Measurements from ENCODE around the gene TPGS1. TPM values are rescaled to one million over a fixed set of nuclear protein-coding genes. Genes with fewer than 3 reads are reported as not detected.

The TPGS1 gene
- total and polyA plus RNA-seq, 12 donors = 7.1 to 22.2 (median 10.2) TPM

DNA sequence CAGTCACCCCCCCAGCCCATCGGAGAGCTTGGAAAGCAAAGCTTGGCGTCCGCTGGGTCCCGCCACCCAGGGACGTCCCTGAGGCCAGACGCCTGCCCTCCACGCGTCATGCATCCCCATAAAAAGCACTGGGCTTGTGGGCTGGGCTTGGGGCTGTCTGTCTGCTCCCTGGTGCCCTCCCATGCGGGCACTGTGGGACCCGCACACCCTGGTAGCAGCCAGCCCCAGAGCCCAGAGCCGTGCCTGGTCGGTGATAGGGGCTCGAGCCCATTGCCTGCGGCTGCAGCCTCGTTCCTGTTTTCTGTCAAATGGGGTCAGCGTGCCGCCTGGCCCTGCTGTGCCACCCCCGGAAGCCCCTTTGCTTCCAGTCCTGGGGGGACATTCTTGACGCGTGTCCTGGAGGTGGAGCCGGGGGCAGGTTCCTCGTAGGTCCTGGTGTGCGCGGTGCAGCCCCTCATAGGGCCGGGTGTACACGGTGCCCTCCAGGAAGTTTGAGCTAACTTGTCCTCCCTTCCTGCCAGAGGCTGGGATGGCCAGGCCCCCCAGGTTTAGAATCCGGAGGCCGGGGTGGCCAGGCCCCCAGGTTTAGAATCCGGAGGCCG lies 32.2 kb downstream of the TPGS1 start:
- Histone ChIP-seq H3K27ac (no peak overlapping the region), H3K4me1 (peaks cover 6 to 46% (median 25%) of the 10 kb centered on the region in 9 donors), H3K4me3 (no peak overlapping the region), H3K36me3 (peaks cover 0 to 75% (median 58%) of the 10 kb centered on the region in 9 donors), H3K27me3 (no peaks in the 10 kb centered on the region), H3K9me3 (no peaks in the 10 kb centered on the region)
- no peak for DNase-seq
- peak in 3 of 8 donors; percentile 47 to 60 (median 52) for ATAC-seq
- TF ChIP-seq, protein P1, sequence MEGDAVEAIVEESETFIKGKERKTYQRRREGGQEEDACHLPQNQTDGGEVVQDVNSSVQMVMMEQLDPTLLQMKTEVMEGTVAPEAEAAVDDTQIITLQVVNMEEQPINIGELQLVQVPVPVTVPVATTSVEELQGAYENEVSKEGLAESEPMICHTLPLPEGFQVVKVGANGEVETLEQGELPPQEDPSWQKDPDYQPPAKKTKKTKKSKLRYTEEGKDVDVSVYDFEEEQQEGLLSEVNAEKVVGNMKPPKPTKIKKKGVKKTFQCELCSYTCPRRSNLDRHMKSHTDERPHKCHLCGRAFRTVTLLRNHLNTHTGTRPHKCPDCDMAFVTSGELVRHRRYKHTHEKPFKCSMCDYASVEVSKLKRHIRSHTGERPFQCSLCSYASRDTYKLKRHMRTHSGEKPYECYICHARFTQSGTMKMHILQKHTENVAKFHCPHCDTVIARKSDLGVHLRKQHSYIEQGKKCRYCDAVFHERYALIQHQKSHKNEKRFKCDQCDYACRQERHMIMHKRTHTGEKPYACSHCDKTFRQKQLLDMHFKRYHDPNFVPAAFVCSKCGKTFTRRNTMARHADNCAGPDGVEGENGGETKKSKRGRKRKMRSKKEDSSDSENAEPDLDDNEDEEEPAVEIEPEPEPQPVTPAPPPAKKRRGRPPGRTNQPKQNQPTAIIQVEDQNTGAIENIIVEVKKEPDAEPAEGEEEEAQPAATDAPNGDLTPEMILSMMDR (IDR thresholded peaks at IDR 0.05) = no peak
- intact Hi-C loops (cut with DNase I) = loop anchor here in 1 of 10 donors (10.0 kb wide), 1 partner anchor 95 kb away; the partner anchor contains the start of genes FGF22 and POLRMT
- 88 to 90% methylated on average over 30 of the region's 30 CpGs for WGBS, 2 donors

GRCh38 chr19:540867-541637 lies 33.8 kb downstream of the TPGS1 start:
- DNase-seq = no peak
- Histone ChIP-seq H3K4me3 (no peak overlapping the region), H3K36me3 (peaks cover 0 to 65% (median 52%) of the 10 kb centered on the region in 9 donors), H3K27ac (no peak overlapping the region), H3K9me3 (no peaks in the 10 kb centered on the region), H3K4me1 (peaks cover 0 to 32% (median 12%) of the 10 kb centered on the region in 9 donors), H3K27me3 (no peaks in the 10 kb centered on the region)
- TF ChIP-seq, protein P1 (IDR thresholded peaks at IDR 0.05) = no peak
- WGBS, 2 donors = 89% methylated on average over 51 of the region's 51 CpGs
- ATAC-seq = no peak
- intact Hi-C loops (cut with DNase I) = no loop called here

- Histone ChIP-seq H3K4me1 (peaks cover 0 to 32% (median 12%) of the 10 kb centered on the region in 9 donors), H3K36me3 (peaks cover 0 to 58% (median 45%) of the 10 kb centered on the region in 9 donors), H3K27ac (no peak overlapping the region), H3K9me3 (no peaks in the 10 kb centered on the region), H3K4me3 (no peak overlapping the region), H3K27me3 (no peaks in the 10 kb centered on the region)
- intact Hi-C loops (cut with DNase I) = no loop called here
- TF ChIP-seq, protein P1 (IDR thresholded peaks at IDR 0.05) = no peak
- WGBS, 2 donors = 90 to 91% methylated on average over 26 of the region's 26 CpGs
- no peak for DNase-seq
- ATAC-seq = peak in 2 of 8 donors; percentile 2 to 10
Observed at GRCh38 chr19:541699-542098, 34.4 kb downstream of the TPGS1 start.

DNA sequence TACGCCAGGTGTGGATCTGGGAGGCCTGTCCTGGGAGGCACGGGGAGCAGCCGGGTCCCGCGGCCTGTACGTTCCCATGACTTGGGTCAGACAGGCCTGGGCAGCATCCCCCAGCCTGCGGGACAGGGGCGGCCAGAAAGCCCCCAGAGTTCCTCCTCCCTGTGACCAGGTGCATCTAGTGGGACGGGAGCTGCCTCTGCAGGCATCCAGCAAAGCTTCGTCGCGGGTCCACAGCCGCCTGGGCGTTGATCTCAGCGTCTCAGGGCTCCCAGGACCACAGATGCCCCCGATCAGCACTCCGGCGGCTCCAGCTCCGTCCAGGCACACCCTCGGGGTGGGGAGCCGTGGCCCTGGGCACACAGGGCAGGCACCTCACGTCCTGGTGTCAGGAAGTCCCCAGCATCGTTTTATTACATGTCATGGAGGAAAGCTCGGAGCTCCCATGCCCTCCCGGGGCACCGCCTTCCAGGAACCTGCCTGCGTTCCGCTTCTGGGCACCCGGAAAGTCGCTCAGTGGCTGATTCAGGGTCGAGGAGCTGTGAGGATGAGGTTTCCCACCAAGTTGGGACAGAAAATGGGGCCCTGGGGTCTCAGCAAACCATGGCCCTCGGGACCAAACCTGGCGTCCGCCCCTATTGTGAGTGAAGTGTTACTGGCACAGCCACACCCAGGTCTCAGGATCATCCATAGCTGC lies 35.0 kb downstream of the TPGS1 start:
- TF ChIP-seq, protein P1 (IDR thresholded peaks at IDR 0.05) = no peak
- WGBS, 2 donors = 91 to 92% methylated on average over 34 of the region's 34 CpGs
- no peaks in the 10 kb centered on the region for H3K27me3 ChIP-seq
- ATAC-seq (peak in 2 of 8 donors; percentile 6 to 23), DNase-seq (no peak)
- intact Hi-C loops (cut with DNase I) = no loop called here
- peaks cover 0 to 32% (median 12%) of the 10 kb centered on the region in 9 donors for H3K4me1 ChIP-seq
- H3K36me3 ChIP-seq = peaks cover 0 to 52% (median 39%) of the 10 kb centered on the region in 9 donors
- H3K4me3 ChIP-seq = no peak overlapping the region
- no peak overlapping the region for H3K27ac ChIP-seq
- no peaks in the 10 kb centered on the region for H3K9me3 ChIP-seq

All from heart right ventricle (tissue), 16 donors.